NCI-H146 (cell line): ENCODE measurements around the gene SH3BP5.

ENCODE experiments used
- DNase-seq: peaks from one replicate; lab custom pipeline; 2025; lab: John Stamatoyannopoulos, UW

Gene SH3BP5

GRCh38 chr3:15243822-15244482 lies 88.4 kb downstream of the SH3BP5 start:
- no peak for DNase-seq

GRCh38 chr3:15241341-15241740 lies 91.0 kb downstream of the SH3BP5 start:
- no peak for DNase-seq

GRCh38 chr3:15229262-15229661 lies 103.1 kb downstream of the SH3BP5 start:
- no peak for DNase-seq

GRCh38 chr3:15228147-15228546 lies 104.2 kb downstream of the SH3BP5 start:
- no peak for DNase-seq

GRCh38 chr3:15223685-15224572 lies 108.5 kb downstream of the SH3BP5 start:
- no peak for DNase-seq

- DNase-seq = no peak
Measured at GRCh38 chr3:15221574-15222217, 110.7 kb downstream of the SH3BP5 start.

GRCh38 chr3:15220661-15221060 lies 111.7 kb downstream of the SH3BP5 start:
- no peak for DNase-seq

- no peak for DNase-seq
Measured at GRCh38 chr3:15220056-15220455, 112.3 kb downstream of the SH3BP5 start.

- DNase-seq = no peak
Measured at GRCh38 chr3:15218689-15219088, 113.7 kb downstream of the SH3BP5 start.

- DNase-seq = no peak
Measured at GRCh38 chr3:15217841-15218267, 114.5 kb downstream of the SH3BP5 start.

- DNase-seq = no peak
Measured at GRCh38 chr3:15217011-15217671, 115.2 kb downstream of the SH3BP5 start.

GRCh38 chr3:15216501-15216900 lies 115.9 kb downstream of the SH3BP5 start:
- no peak for DNase-seq

GRCh38 chr3:15215996-15216395 lies 116.4 kb downstream of the SH3BP5 start:
- DNase-seq = no peak

- no peak for DNase-seq
Measured at GRCh38 chr3:15214758-15215157, 117.6 kb downstream of the SH3BP5 start.

- DNase-seq = no peak
Measured at GRCh38 chr3:15211937-15212336, 120.4 kb downstream of the SH3BP5 start.

GRCh38 chr3:15207836-15208504 lies 124.4 kb downstream of the SH3BP5 start:
- DNase-seq = no peak

- DNase-seq = no peak
Measured at GRCh38 chr3:15206662-15207576, 125.5 kb downstream of the SH3BP5 start.

- no peak for DNase-seq
Measured at GRCh38 chr3:15205934-15206661, 126.3 kb downstream of the SH3BP5 start, which contains the start of gene CAPN7. TSS of gene CAPN7 (plus strand) at chr3:15206246. CDS start at chr3:15206496, 250 bp downstream.

GRCh38 chr3:15205482-15205933 lies 126.9 kb downstream of the SH3BP5 start:
- no peak for DNase-seq
